Measurements from ENCODE around the gene FERMT1.

FERMT1 gene

DNA sequence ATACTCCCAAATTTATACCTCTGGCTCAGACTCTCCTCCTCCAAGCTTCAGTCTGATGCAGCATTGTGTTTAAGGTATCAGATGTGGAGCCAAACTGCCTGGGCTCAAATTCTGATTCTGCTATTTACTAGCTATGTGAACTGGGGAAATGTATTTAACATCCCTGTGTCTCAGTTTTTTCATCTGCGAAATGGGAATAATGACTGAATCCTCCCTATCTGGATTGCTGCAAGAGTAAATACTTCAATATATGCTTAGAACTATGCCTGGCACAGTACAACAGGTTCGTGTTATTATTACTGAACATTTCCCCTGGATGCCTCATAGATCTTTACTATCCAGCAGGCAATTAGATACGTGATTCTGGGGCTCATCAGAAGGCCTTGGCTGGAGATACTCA lies 74.4 kb downstream of the FERMT1 start:
- peaks cover 25% of the 10 kb centered on the region for H3K27me3 ChIP-seq (ENCODE audit: control insufficient read depth, insufficient read depth, low read length)
- no peak overlapping the region for H3K4me2 ChIP-seq (ENCODE audit: low read length)
- no peak overlapping the region for H3K9ac ChIP-seq (ENCODE audit: low read depth, low read length)
- no peaks in the 10 kb centered on the region for H3K9me3 ChIP-seq (replicated peaks; ENCODE audit: low read length)
- H3K4me3 ChIP-seq (ENCODE audit: low read length), result no peak overlapping the region
- H3K36me3 ChIP-seq (ENCODE audit: insufficient read depth, low read length), result no peaks in the 10 kb centered on the region
- H3K4me1 ChIP-seq (ENCODE audit: control insufficient read depth, insufficient read depth, low read length), result peaks cover 12% of the 10 kb centered on the region

DNA sequence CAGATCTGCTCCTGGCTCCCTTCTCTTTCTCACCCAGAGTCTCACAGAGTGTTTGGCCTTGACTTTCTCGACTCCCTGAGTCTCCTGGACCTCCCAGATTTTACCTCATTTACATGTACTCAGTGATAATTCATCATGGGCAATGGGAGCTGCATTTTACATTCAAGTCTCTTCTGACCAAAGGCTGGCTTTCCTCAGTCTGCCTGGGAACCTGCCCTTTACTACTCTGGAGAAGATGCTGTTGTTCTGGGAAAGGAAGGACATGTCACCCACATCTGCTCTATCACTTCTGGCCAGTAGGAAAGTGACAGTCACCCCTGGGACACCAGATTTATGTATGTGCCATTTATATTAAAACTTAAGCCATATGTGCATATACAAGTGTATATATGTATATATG lies 76.4 kb downstream of the FERMT1 start:
- no peaks in the 10 kb centered on the region for H3K4me1 ChIP-seq (ENCODE audit: control insufficient read depth, insufficient read depth, low read length)
- H3K4me3 ChIP-seq (ENCODE audit: low read length), result no peak overlapping the region
- no peak overlapping the region for H3K4me2 ChIP-seq (ENCODE audit: low read length)
- no peak overlapping the region for H3K9ac ChIP-seq (ENCODE audit: low read depth, low read length)
- peaks cover 8% of the 10 kb centered on the region for H3K27me3 ChIP-seq (ENCODE audit: control insufficient read depth, insufficient read depth, low read length)
- H3K36me3 ChIP-seq (ENCODE audit: insufficient read depth, low read length), result peaks cover 9% of the 10 kb centered on the region
- H3K9me3 ChIP-seq (replicated peaks; ENCODE audit: low read length), result no peaks in the 10 kb centered on the region

DNA sequence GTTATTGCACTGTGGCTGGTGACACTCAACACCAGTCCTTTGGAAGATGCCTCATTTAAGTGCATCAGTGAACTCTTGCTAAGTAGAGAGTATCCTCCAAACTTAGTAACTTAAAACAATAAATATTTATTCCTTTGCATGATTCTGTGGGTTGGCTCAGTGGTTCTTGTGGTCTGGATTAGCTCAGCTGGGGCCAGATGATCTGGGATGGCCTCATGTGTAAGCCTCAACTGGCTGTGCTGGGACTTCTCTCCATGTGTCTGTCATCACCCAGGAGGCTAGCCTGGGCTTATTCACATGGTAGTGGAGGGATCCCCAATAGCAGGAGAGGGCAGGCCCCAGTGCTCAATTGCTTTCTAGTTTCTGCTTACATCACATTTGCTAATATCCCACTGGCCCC lies 77.3 kb downstream of the FERMT1 start:
- no peaks in the 10 kb centered on the region for H3K9me3 ChIP-seq (replicated peaks; ENCODE audit: low read length)
- no peaks in the 10 kb centered on the region for H3K27me3 ChIP-seq (ENCODE audit: control insufficient read depth, insufficient read depth, low read length)
- H3K4me2 ChIP-seq (ENCODE audit: low read length), result no peak overlapping the region
- no peaks in the 10 kb centered on the region for H3K4me1 ChIP-seq (ENCODE audit: control insufficient read depth, insufficient read depth, low read length)
- H3K36me3 ChIP-seq (ENCODE audit: insufficient read depth, low read length), result peaks cover 16% of the 10 kb centered on the region
- H3K4me3 ChIP-seq (ENCODE audit: low read length), result no peak overlapping the region
- H3K9ac ChIP-seq (ENCODE audit: low read depth, low read length), result no peak overlapping the region

DNA sequence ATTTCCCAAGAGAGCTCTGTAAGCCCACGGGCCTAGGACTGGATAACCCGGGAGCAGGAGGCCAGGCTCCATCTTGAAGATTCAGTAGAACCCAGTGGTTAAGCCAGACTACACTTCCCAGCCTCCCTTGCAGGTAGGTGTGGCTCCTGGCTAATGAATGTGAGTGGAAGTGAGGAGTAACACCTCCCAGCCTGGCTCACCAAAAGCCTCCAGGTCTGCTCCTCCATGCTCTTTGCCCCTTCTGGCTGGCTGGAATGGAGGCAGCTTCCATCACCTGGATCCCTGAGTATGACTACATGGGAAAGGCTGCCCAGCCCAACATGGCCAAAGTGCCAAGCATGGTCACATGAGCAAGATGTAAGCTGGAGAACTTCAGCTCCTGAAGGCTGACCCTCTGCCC lies 78.7 kb downstream of the FERMT1 start:
- Histone ChIP-seq H3K9ac (ENCODE audit: low read depth, low read length) (no peak overlapping the region), H3K36me3 (ENCODE audit: insufficient read depth, low read length) (peaks cover 27% of the 10 kb centered on the region), H3K4me2 (ENCODE audit: low read length) (no peak overlapping the region), H3K9me3 (replicated peaks; ENCODE audit: low read length) (no peaks in the 10 kb centered on the region), H3K4me1 (ENCODE audit: control insufficient read depth, insufficient read depth, low read length) (no peaks in the 10 kb centered on the region), H3K27me3 (ENCODE audit: control insufficient read depth, insufficient read depth, low read length) (no peaks in the 10 kb centered on the region), H3K4me3 (ENCODE audit: low read length) (no peak overlapping the region)

DNA sequence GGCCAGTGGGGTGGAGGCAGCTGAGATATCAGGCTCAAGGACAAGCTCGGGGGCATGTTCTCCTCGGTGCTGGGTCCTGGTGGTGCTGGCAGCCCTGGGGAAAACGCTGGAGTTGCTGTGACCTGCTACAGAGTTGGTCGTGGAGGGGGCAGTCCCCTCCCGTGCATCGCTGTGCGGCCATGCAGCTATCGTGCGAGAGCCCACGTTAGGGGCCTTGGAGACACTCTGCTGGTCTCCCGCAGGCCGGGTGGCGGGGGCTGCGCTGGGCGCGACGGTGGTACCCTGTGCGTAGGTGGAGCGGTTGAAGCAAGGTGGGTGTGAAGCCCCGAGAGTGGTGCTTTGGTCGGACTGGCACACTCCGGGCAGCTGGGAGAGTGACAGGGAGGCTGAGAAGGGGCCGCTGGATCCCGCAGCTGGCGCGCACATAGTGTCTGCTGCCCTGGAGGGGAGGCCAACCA lies 81.0 kb downstream of the FERMT1 start:
- Histone ChIP-seq H3K27me3 (ENCODE audit: control insufficient read depth, insufficient read depth, low read length) (no peaks in the 10 kb centered on the region), H3K4me3 (ENCODE audit: low read length) (no peak overlapping the region), H3K9me3 (replicated peaks; ENCODE audit: low read length) (no peaks in the 10 kb centered on the region), H3K4me1 (ENCODE audit: control insufficient read depth, insufficient read depth, low read length) (no peaks in the 10 kb centered on the region), H3K4me2 (ENCODE audit: low read length) (no peak overlapping the region), H3K9ac (ENCODE audit: low read depth, low read length) (no peak overlapping the region), H3K36me3 (ENCODE audit: insufficient read depth, low read length) (peaks cover 46% of the 10 kb centered on the region)

DNA sequence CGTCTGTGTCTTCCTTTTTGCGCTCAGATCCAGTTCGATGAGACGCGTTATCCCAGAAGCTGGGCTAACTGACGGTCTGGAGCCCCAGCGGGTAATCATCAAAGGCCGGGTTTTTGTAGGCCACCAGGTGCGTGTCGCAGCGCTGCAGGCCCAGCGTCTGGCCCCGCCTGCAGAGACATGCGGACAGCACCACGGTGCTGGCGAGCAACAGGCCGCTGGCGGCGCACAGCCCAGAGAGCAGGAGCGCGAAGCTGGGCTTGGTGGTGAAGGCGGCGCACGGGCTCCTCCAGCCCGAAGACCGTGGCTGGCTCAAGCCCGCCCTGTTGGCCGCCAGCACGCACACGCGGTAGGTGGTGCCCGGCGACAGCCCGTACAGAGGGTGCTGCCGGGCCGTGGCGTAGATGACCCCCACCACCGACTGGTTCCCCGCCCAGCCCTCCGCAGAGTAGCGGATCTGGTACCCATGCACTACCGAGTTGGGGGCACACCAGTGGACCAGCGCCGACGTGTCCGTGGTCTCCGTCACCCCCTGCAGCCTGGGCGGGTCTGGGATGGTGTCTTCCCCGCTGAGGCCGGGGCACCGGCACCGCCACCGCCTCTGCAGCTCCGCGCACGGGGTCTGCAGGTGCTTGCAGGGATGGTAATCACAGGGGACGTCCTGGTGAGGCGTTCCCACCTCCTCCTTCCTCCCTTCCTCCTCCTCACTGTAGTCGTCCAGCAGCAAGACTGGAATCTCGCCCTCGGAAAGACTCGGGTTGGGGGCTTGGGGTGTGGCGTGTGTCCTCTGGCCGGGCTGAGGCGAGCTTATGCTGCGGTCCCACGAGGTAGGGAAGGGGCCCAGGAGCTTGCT lies 81.6 kb downstream of the FERMT1 start:
- H3K4me1 ChIP-seq (ENCODE audit: control insufficient read depth, insufficient read depth, low read length), result no peaks in the 10 kb centered on the region
- no peak overlapping the region for H3K4me2 ChIP-seq (ENCODE audit: low read length)
- peaks cover 52% of the 10 kb centered on the region for H3K36me3 ChIP-seq (ENCODE audit: insufficient read depth, low read length)
- no peaks in the 10 kb centered on the region for H3K9me3 ChIP-seq (replicated peaks; ENCODE audit: low read length)
- H3K27me3 ChIP-seq (ENCODE audit: control insufficient read depth, insufficient read depth, low read length), result no peaks in the 10 kb centered on the region
- H3K4me3 ChIP-seq (ENCODE audit: low read length), result no peak overlapping the region
- no peak overlapping the region for H3K9ac ChIP-seq (ENCODE audit: low read depth, low read length)

DNA sequence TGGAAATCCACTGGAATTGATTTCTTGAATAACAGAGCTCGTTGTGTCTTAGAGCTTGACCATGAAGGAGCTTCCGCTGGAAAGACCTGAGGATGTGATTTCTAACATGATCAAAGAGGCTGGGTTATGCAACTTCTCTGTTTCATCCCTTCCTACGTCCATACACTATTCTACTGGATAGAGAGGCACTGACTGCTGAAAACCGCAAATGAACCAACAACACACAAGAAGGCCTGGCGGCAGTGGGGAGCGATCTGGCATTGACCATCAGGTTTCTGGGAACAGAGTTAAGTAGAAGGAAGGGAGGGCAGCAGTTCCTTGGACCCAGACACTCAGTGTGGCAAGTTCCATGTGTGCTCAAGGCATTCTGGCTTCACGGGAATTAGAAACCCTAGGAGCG lies 82.3 kb downstream of the FERMT1 start:
- H3K36me3 ChIP-seq (ENCODE audit: insufficient read depth, low read length), result peaks cover 54% of the 10 kb centered on the region

DNA sequence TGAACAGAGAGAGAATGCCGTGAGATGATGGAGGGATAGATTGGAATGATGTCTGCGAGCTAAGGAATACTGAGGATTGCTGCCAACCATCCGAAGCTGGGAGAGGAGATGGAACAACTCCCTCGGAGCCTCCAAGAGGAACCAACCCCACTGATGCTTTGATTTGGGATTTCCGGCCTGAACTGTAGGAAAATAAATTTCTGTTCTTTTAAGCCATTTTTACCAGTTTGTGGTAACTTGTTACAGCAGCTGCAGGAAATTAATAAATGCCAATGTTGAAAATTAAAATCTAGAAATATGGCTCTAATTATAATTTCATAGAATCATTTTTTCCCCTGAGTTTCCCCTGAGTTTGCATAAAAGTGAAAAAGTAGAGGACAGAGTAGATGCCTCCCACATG lies 83.1 kb downstream of the FERMT1 start:
- Histone ChIP-seq H3K9me3 (replicated peaks; ENCODE audit: low read length) (no peaks in the 10 kb centered on the region), H3K4me1 (ENCODE audit: control insufficient read depth, insufficient read depth, low read length) (no peaks in the 10 kb centered on the region), H3K9ac (ENCODE audit: low read depth, low read length) (no peak overlapping the region), H3K4me3 (ENCODE audit: low read length) (no peak overlapping the region), H3K27me3 (ENCODE audit: control insufficient read depth, insufficient read depth, low read length) (no peaks in the 10 kb centered on the region), H3K36me3 (ENCODE audit: insufficient read depth, low read length) (peaks cover 61% of the 10 kb centered on the region), H3K4me2 (ENCODE audit: low read length) (no peak overlapping the region)

More for the DNA sequence above, 82.3 kb downstream of the FERMT1 start:
- Histone ChIP-seq H3K4me3 (ENCODE audit: low read length) (no peak overlapping the region), H3K9me3 (replicated peaks; ENCODE audit: low read length) (no peaks in the 10 kb centered on the region), H3K4me1 (ENCODE audit: control insufficient read depth, insufficient read depth, low read length) (no peaks in the 10 kb centered on the region), H3K27me3 (ENCODE audit: control insufficient read depth, insufficient read depth, low read length) (no peaks in the 10 kb centered on the region), H3K9ac (ENCODE audit: low read depth, low read length) (no peak overlapping the region), H3K4me2 (ENCODE audit: low read length) (no peak overlapping the region)

DNA sequence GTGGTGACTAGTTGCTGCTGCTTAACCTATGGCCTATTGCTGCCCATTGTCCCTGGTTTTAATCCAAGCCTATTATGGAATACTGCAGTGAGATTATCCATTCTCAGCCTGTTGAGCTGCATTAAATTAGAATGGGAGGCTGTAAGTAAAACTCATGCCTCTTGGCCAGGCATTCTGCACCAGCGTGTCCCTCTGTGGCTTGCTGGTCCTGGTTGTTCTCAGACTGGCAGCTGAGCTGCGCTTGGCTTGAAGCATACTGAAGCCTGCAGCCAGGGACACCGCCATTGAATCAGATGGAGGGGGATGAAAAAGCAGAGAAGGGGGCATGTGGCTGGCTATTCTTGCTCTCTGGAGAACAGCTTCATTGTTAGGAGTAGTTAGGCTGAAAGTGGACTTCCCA lies 84.6 kb downstream of the FERMT1 start:
- Histone ChIP-seq H3K36me3 (ENCODE audit: insufficient read depth, low read length) (peaks cover 75% of the 10 kb centered on the region), H3K27me3 (ENCODE audit: control insufficient read depth, insufficient read depth, low read length) (no peaks in the 10 kb centered on the region), H3K4me1 (ENCODE audit: control insufficient read depth, insufficient read depth, low read length) (no peaks in the 10 kb centered on the region), H3K9ac (ENCODE audit: low read depth, low read length) (no peak overlapping the region), H3K4me2 (ENCODE audit: low read length) (no peak overlapping the region), H3K4me3 (ENCODE audit: low read length) (no peak overlapping the region), H3K9me3 (replicated peaks; ENCODE audit: low read length) (no peaks in the 10 kb centered on the region)

DNA sequence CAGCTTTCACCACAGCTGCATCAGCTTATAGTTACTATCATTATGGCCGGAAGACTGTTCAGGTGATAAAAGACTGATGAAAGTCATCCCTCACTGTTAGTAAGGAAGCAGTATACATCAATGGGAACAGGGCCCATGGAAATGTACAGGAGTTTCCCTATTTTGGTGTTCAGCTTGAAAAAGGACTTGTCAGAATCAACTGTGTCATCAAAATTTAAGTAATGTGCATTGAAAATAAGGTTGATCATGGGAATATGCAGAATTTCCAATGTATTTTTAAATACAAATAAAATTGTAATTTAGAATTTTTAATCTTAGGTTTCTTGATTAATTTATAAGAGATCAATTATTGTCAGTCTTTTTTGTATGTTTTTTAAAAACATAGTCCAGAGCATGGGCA lies 85.7 kb downstream of the FERMT1 start:
- H3K4me1 ChIP-seq (ENCODE audit: control insufficient read depth, insufficient read depth, low read length), result no peaks in the 10 kb centered on the region
- no peaks in the 10 kb centered on the region for H3K9me3 ChIP-seq (replicated peaks; ENCODE audit: low read length)
- no peaks in the 10 kb centered on the region for H3K27me3 ChIP-seq (ENCODE audit: control insufficient read depth, insufficient read depth, low read length)
- H3K4me2 ChIP-seq (ENCODE audit: low read length), result no peak overlapping the region
- peaks cover 79% of the 10 kb centered on the region for H3K36me3 ChIP-seq (ENCODE audit: insufficient read depth, low read length)
- H3K9ac ChIP-seq (ENCODE audit: low read depth, low read length), result no peak overlapping the region
- H3K4me3 ChIP-seq (ENCODE audit: low read length), result no peak overlapping the region

DNA sequence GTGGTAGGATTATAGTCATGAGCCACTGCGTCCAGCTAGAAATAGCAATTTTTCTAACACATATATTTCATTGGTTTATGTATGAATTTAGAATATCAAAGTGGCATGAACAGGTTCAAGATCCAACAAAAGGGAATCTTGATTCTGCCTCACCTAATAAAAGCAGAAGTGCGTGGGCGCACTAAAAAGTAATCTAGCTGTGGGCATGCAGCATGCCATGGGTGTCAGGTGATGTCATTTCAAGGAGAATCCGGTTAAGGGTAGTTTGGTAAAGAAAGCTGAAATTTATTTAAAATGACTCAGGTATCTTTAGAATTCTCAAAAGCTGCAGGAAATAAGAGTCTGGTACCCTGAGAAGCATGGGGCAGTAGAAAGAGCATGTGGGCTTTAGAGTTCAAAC lies 86.6 kb downstream of the FERMT1 start:
- H3K36me3 ChIP-seq (ENCODE audit: insufficient read depth, low read length), result peaks cover 73% of the 10 kb centered on the region

More for the DNA sequence above, 86.6 kb downstream of the FERMT1 start:
- Histone ChIP-seq H3K4me2 (ENCODE audit: low read length) (no peak overlapping the region), H3K4me1 (ENCODE audit: control insufficient read depth, insufficient read depth, low read length) (no peaks in the 10 kb centered on the region), H3K9me3 (replicated peaks; ENCODE audit: low read length) (no peaks in the 10 kb centered on the region), H3K9ac (ENCODE audit: low read depth, low read length) (no peak overlapping the region), H3K27me3 (ENCODE audit: control insufficient read depth, insufficient read depth, low read length) (no peaks in the 10 kb centered on the region), H3K4me3 (ENCODE audit: low read length) (no peak overlapping the region)
